Measurements from ENCODE around the gene THSD4. TPM values are rescaled to one million over a fixed set of nuclear protein-coding genes. Genes with fewer than 3 reads are reported as not detected.

THSD4 gene
- polyA plus RNA-seq, 1 donor (not counting 4 experiments of a cell fraction or from before 2014, with no cell fraction given): 24.5 TPM

GRCh38 chr15:71686221-71687050 lies 571.2 kb downstream of the THSD4 start:
- dilution Hi-C loops (cut with MboI; ENCODE audit: extremely low pct_ligation_motif_present, low sequenced_read_pairs): no loop called here
- no peak overlapping the region for H3K9ac ChIP-seq (ENCODE audit: control insufficient read depth, extremely low read depth, insufficient read depth, low read length)
- no peak for FAIRE-seq
- H3K79me2 ChIP-seq (ENCODE audit: control insufficient read depth, insufficient read depth, low read length): no peaks in the 10 kb centered on the region
- no peaks in the 10 kb centered on the region for H3K9me1 ChIP-seq (ENCODE audit: control insufficient read depth, extremely low read depth, insufficient read depth, low read length)
- no peak for DNase-seq (ENCODE audit: low read depth, low spot score)
- no peaks in the 10 kb centered on the region for H3K36me3 ChIP-seq (ENCODE audit: control insufficient read depth in 2 of 2, extremely low read depth in 1 of 2, insufficient read depth in 2 of 2, low read length in 2 of 2)
- no peak overlapping the region for H3K27ac ChIP-seq (ENCODE audit: control insufficient read depth, insufficient read depth, low read length)
- peaks cover 7% of the 10 kb centered on the region for H3K4me1 ChIP-seq (ENCODE audit: control insufficient read depth, extremely low read depth, insufficient read depth, low read length)
- no peak overlapping the region for H2AFZ ChIP-seq (ENCODE audit: control insufficient read depth, low read length)
- H4K20me1 ChIP-seq (ENCODE audit: control insufficient read depth, extremely low read depth, insufficient read depth, low read length): no peaks in the 10 kb centered on the region
- no peak overlapping the region for H3K4me2 ChIP-seq (ENCODE audit: control insufficient read depth, extremely low read depth, insufficient read depth, low read depth, low read length)
- H3K9me3 ChIP-seq (ENCODE audit: control insufficient read depth, low read depth, low read length): no peaks in the 10 kb centered on the region
- H3K4me3 ChIP-seq (ENCODE audit: control insufficient read depth in 2 of 3, extremely low read depth in 1 of 3, insufficient read depth in 2 of 3, low read depth in 1 of 3, low read length in 3 of 3): no peak overlapping the region
- no peak for TF ChIP-seq EZH2 (IDR thresholded peaks at IDR 0.05; ENCODE audit: low read length)
- no peak for TF ChIP-seq CTCF (optimal IDR thresholded peaks at IDR 0.05 in 1 of 3, IDR thresholded peaks at IDR 0.05 in 1 of 3, conservative IDR thresholded peaks at IDR 0.05 in 1 of 3; ENCODE audit: extremely low read depth in 1 of 3, insufficient read depth in 2 of 3, low read length in 3 of 3)
- no peaks in the 10 kb centered on the region for H3K27me3 ChIP-seq (ENCODE audit: control insufficient read depth, extremely low read depth, insufficient read depth, low read length)

- no peak for TF ChIP-seq CTCF (optimal IDR thresholded peaks at IDR 0.05 in 1 of 3, IDR thresholded peaks at IDR 0.05 in 1 of 3, conservative IDR thresholded peaks at IDR 0.05 in 1 of 3; ENCODE audit: extremely low read depth in 1 of 3, insufficient read depth in 2 of 3, low read length in 3 of 3)
- no peak for TF ChIP-seq EZH2 (IDR thresholded peaks at IDR 0.05; ENCODE audit: low read length)
- no peaks in the 10 kb centered on the region for H3K79me2 ChIP-seq (ENCODE audit: control insufficient read depth, insufficient read depth, low read length)
- peaks cover 14% of the 10 kb centered on the region for H3K4me1 ChIP-seq (ENCODE audit: control insufficient read depth, extremely low read depth, insufficient read depth, low read length)
- no peak overlapping the region for H2AFZ ChIP-seq (ENCODE audit: control insufficient read depth, low read length)
- H3K4me2 ChIP-seq (ENCODE audit: control insufficient read depth, extremely low read depth, insufficient read depth, low read depth, low read length): no peak overlapping the region
- H3K27ac ChIP-seq (ENCODE audit: control insufficient read depth, insufficient read depth, low read length): no peak overlapping the region
- dilution Hi-C loops (cut with MboI; ENCODE audit: extremely low pct_ligation_motif_present, low sequenced_read_pairs): no loop called here
- H3K4me3 ChIP-seq (ENCODE audit: control insufficient read depth in 2 of 3, extremely low read depth in 1 of 3, insufficient read depth in 2 of 3, low read depth in 1 of 3, low read length in 3 of 3): no peak overlapping the region
- no peaks in the 10 kb centered on the region for H3K27me3 ChIP-seq (ENCODE audit: control insufficient read depth, extremely low read depth, insufficient read depth, low read length)
- no peaks in the 10 kb centered on the region for H4K20me1 ChIP-seq (ENCODE audit: control insufficient read depth, extremely low read depth, insufficient read depth, low read length)
- DNase-seq (ENCODE audit: low read depth, low spot score) (no peak), FAIRE-seq (no peak)
- no peak overlapping the region for H3K9ac ChIP-seq (ENCODE audit: control insufficient read depth, extremely low read depth, insufficient read depth, low read length)
- H3K9me1 ChIP-seq (ENCODE audit: control insufficient read depth, extremely low read depth, insufficient read depth, low read length): no peaks in the 10 kb centered on the region
- no peaks in the 10 kb centered on the region for H3K9me3 ChIP-seq (ENCODE audit: control insufficient read depth, low read depth, low read length)
- H3K36me3 ChIP-seq (ENCODE audit: control insufficient read depth in 2 of 2, extremely low read depth in 1 of 2, insufficient read depth in 2 of 2, low read length in 2 of 2): no peaks in the 10 kb centered on the region
Measured at GRCh38 chr15:71687902-71688508, 572.7 kb downstream of the THSD4 start.
